COLO668 (cell line): ENCODE results near the gene PKHD1.

Source experiments
- DNase-seq: peaks from one replicate; lab custom pipeline; 2025; ENCODE audit not compliant: unreplicated experiment; lab: John Stamatoyannopoulos, UW

Gene PKHD1

GRCh38 chr6:51717477-51717876 lies 369.9 kb downstream of the PKHD1 start:
- DNase-seq = no peak

- DNase-seq = no peak
Observed at GRCh38 chr6:51711876-51712275, 375.5 kb downstream of the PKHD1 start.

DNA sequence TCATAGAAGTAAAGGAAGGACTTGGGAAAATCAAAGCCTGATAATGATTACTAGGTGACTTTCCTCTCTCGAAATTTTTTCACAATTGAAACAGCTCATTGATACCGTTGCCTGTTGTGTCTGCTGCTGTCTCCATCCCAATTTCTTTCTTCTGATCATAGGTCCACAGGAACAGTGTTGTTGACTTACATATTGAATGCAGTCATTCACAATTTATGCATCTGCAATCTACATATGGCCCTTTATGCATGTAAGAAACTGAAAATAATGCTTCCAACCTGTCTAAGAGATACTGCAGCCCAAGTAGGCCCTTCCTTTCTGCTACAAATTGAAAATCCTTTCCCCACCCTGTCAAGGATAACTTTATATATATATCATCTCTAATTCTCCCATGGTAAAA lies 381.3 kb downstream of the PKHD1 start:
- DNase-seq = no peak

DNA sequence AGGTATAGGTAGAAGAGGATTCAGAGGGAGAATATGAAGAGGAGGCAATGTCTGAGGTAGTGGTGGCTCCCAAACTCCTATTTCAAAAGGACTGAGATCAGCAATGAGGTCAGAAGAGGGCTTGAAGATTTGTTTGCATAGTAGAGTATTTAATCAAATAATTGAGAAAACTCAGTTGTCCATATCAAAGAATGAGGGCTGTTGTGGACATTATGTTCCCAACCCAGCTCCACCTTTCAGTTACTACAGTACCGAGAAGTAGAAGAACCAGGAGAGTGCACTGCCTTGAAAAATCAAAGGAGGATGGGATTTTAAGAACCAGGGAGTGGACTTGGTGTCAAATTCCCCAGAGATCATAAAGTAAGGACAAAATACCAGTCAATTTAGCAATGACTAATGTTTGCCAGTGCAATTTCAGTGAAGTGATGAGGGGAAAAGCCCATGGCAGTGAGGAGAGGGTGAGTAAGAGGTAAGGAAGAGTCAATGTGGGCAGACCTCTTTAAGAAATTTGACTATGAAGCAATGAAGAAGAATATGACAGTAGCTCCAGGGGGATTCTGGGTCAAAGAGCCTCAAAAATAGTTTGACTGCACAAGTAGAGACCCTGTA lies 382.4 kb downstream of the PKHD1 start:
- no peak for DNase-seq

- DNase-seq = no peak
Observed at GRCh38 chr6:51702851-51703250, 384.6 kb downstream of the PKHD1 start.

DNA sequence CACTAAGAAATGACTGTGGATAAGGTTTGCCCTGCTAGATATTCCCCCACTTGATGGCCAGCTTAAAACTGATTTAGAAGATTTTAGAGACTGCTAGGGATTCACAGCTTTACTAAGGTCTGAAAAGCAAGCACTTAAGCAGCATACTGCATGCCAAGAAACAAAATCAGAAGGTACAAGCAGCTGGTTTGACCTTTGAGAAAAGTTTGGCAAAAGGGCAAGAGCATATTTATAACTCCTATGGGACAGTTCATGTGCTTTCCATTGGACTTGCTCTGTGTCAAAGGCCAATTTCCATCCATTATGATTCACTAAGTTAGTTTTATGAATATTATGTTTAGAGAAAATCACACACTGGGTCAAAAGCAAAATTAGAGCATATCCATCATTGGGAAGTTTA lies 402.8 kb downstream of the PKHD1 start:
- DNase-seq = no peak

GRCh38 chr6:51684038-51684437 lies 403.4 kb downstream of the PKHD1 start:
- no peak for DNase-seq

DNA sequence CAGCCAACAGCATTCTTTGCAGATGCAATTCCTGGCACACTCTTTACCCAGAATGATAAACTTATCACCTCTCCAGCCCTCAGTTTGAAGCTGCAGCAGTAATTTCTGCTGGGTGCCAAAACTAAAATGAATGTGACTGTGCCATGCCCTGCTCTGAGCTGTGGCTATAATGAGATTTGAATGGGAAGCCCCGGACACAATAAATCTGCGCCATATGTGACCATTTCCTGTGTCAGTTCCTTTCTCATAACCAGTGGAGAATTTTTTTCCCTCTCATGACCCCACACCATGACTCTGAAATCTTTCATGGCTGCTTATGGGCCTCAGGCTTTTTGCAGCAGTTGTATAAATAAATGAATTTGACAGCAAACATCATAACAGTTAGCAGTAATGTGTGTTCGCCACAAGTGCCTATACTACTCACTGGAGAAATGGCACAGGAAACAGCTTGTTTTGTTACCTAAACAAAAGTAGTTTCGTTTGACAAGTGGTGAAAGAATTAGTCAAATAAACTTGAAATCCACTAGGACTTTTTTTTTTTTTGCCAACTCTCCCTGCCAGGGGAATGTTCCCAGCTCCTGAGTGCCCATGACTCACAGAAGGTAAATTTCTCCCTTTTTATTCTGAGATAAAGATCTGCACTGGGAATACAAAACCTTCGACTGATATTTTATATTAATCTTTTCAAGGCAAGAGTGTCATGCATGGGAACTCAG lies 408.4 kb downstream of the PKHD1 start:
- DNase-seq = peak; percentile 4

GRCh38 chr6:51678274-51678673 lies 409.1 kb downstream of the PKHD1 start:
- no peak for DNase-seq

GRCh38 chr6:51675922-51676275 lies 411.5 kb downstream of the PKHD1 start:
- DNase-seq = peak; percentile 2

DNA sequence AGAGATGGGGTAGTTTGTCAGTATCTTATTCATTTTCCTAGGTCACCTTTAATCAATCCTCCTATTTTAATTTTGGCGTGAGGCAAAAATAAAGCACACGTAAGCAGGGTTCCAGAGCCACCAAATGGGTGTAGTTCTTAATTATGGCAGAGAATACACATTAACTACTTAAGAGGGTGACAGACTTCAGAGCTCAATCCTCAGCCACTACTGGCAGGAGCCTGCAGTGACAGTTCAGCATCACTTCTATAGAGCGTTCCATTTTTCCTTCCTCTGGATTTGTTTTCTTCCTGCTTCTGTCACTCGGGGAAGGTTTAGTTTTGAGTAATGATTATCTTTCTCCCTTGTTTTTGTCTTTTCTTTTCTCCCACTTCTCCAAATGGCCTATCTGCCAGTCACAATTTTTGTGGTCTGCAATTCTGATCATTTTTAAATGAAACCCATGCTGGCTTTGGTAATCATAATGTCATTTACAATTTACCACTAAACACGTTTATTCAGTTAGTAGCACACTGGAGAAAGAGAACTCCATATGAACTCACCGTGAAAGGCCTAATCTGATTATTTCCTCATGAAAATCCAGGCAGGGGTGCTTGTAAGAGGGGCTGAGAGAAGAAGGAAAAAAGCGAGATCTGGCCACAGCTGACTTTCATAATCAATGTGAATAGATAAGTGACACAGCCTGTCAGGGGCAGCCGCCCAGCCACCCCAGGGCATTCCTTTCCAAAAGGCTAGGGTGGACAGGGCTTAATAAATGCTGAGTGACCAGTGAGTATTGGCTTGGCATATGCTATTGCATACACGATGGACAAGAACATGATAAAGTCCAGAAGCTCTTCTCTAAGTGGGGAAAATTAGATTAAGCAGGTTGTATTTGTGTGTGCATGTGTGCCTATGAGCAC lies 412.1 kb downstream of the PKHD1 start:
- no peak for DNase-seq

- no peak for DNase-seq
Observed at GRCh38 chr6:51663525-51663924, 423.9 kb downstream of the PKHD1 start.

GRCh38 chr6:51660767-51661166 lies 426.6 kb downstream of the PKHD1 start:
- no peak for DNase-seq

- no peak for DNase-seq
Observed at GRCh38 chr6:51657491-51657890, 429.9 kb downstream of the PKHD1 start.

DNA sequence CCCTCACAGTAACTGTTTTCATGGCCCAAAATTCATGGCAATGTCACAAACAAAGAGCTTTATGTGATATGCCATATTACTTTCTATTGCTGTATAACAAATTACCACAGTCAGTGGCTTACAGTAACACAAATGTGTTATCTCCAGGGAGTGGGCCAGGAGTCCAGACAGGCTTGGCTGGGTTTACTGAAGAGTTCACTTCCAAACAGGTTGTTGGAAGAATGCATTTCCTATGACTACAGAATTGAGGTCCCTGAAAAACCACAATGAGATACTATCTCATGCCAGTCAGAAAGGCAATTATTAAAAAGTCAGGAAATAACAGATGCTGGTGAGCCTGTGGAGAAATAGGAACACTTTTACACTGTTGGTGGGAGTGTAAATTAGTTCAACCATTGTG lies 431.9 kb downstream of the PKHD1 start:
- DNase-seq = no peak

DNA sequence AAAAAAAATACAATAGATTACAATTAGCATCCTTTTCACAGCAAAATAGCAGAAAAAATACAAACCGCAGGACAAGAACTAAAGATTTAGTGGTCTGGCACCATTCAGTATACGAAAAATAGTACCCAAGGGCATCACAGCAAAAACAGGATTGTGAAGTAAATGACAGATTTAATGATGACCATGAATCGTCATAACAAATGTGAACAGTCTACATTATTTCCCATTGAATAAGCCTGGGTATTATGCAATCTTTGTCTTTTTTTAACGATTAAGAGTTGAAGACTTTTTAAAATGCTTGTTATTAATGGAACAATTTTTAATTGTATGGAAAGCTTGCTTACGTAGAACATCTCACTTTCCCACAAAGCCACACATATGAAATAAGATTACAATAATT lies 432.8 kb downstream of the PKHD1 start:
- no peak for DNase-seq

DNA sequence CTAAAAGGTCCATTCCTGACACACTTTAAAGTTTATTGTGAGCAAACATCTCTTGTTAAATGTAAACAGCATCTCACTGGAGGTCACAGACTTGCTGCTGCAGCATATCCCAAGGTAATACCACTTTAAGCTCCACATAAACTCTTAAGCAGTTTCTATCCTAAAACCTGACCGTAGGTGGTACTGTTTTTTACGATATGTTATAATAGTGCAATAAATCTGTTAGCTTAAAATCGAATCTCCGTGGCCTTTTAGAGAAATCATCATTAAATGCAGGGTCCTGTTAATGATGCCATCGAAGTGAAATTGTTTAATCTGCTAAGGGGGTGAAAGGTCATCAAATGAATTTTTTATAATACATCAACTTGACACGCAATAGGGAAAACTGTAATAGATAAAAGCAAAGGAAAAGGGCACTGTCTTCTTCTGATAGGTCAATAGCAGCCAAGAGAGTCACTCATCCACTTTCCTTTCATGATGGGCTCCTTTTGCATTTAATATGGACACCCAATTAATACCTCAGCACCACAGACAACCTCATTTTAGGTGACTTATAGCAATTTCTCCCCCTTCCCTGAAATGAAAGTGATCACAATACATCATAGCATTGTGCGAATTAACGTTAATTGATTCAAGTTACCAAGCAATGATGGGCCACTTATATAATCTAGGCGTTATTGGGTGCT lies 436.1 kb downstream of the PKHD1 start:
- DNase-seq = no peak

GRCh38 chr6:51648774-51649173 lies 438.6 kb downstream of the PKHD1 start:
- DNase-seq = no peak

DNA sequence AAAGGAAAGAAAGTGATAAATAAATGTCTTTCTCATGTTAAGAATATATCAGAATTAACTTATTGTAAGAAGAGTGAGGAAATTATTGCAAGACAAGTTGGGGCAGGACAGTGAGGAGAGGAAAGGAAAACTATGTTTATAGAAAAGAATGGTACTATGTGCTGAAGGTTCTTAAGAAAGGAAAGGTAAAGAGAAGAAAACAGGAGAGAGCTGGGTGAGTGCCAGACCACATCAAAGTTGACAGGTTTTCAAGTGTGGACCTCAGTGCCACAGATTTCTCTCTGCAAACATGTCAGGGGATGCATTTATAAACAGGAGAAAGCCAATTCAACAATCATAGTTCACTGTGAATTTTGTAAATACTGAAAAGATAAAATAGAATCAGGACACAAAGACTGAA lies 439.2 kb downstream of the PKHD1 start:
- DNase-seq = no peak

DNA sequence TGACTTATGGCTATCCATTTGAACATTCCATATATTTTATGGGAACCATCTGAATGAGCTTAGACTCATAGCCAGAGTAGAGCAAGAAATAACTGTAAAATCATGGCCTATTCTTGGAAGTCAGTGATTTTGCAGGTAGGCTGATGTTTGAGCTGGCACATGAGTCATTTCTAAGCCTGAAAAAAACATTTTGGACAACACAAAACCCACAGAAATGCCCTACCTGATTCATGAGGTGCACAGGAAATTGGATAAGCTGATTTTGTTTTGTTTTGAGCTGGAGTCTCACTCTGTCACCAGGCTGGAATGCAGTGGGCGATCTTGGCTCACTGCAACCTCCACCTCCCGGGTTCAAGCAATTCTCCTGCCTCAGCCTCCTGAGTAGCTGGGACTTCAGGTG lies 443.0 kb downstream of the PKHD1 start:
- DNase-seq = no peak

GRCh38 chr6:51640021-51640420 lies 447.4 kb downstream of the PKHD1 start:
- no peak for DNase-seq
